Measurements from ENCODE around the gene ATP6V0D1.
A peak's percentile ranks its signal among the peaks of the same experiment; 100 is the strongest.
"Not testable (repeated sequence)": the region's sequence is repeated elsewhere in the genome, so short reads cannot be mapped to it uniquely, and the experiment has no call there.

Gene ATP6V0D1

GRCh38 chr16:67429053-67429798, 51.7 kb downstream of the ATP6V0D1 start:
- DNase-seq (no peak), ATAC-seq (no peak)

- DNase-seq (peak; percentile 78), ATAC-seq (peak; percentile 50)
These were observed 52.7 kb downstream of the ATP6V0D1 start for GRCh38 chr16:67428146-67428731.

- ATAC-seq (no peak), DNase-seq (no peak)
These were observed 54.0 kb downstream of the ATP6V0D1 start for GRCh38 chr16:67426950-67427349.

GRCh38 chr16:67426022-67426421, 54.9 kb downstream of the ATP6V0D1 start:
- no peak for DNase-seq
- no peak for ATAC-seq

- ATAC-seq (no peak), DNase-seq (no peak)
These were observed 55.4 kb downstream of the ATP6V0D1 start for GRCh38 chr16:67425580-67425979.

- ATAC-seq, result no peak
- DNase-seq, result no peak
These were observed 55.9 kb downstream of the ATP6V0D1 start for GRCh38 chr16:67425061-67425460.

GRCh38 chr16:67424261-67424615, 56.7 kb downstream of the ATP6V0D1 start:
- DNase-seq, result no peak
- no peak for ATAC-seq

GRCh38 chr16:67423611-67424260, 57.2 kb downstream of the ATP6V0D1 start:
- ATAC-seq (no peak), DNase-seq (no peak)

GRCh38 chr16:67423015-67423414, 57.9 kb downstream of the ATP6V0D1 start:
- ATAC-seq, result no peak
- DNase-seq, result no peak

GRCh38 chr16:67421030-67421429, 59.9 kb downstream of the ATP6V0D1 start:
- ATAC-seq (no peak), DNase-seq (no peak)

GRCh38 chr16:67419931-67420330, 61.0 kb downstream of the ATP6V0D1 start:
- DNase-seq (no peak), ATAC-seq (no peak)

GRCh38 chr16:67419502-67419901, 61.5 kb downstream of the ATP6V0D1 start:
- no peak for ATAC-seq
- no peak for DNase-seq

GRCh38 chr16:67417333-67418061, 63.5 kb downstream of the ATP6V0D1 start:
- no peak for DNase-seq
- no peak for ATAC-seq

GRCh38 chr16:67415872-67416793, 64.8 kb downstream of the ATP6V0D1 start, which contains the start of gene ZDHHC1:
ZDHHC1 (minus strand) TSS chr16:67416477; CDS start chr16:67407775, 8,702 bp downstream.
- peak; percentile 78 for DNase-seq
- peak; percentile 89 for ATAC-seq

- ATAC-seq, DNase-seq: not testable (repeated sequence)
These were observed 65.5 kb downstream of the ATP6V0D1 start for GRCh38 chr16:67415421-67415820.

GRCh38 chr16:67413978-67414911, 66.7 kb downstream of the ATP6V0D1 start:
- no peak for DNase-seq
- ATAC-seq, result no peak

- ATAC-seq (no peak), DNase-seq (no peak)
These were observed 68.7 kb downstream of the ATP6V0D1 start for GRCh38 chr16:67412294-67412693.

- ATAC-seq, result no peak
- DNase-seq, result no peak
These were observed 69.6 kb downstream of the ATP6V0D1 start for GRCh38 chr16:67411339-67411738.

- DNase-seq, result no peak
- ATAC-seq, result no peak
These were observed 71.3 kb downstream of the ATP6V0D1 start for GRCh38 chr16:67409631-67410030.

GRCh38 chr16:67407788-67408452, 73.0 kb downstream of the ATP6V0D1 start:
- ATAC-seq (no peak), DNase-seq (no peak)
